Uterus (tissue), 4 donors: ENCODE results near the gene ESPNL. TPM values are rescaled to one million over a fixed set of nuclear protein-coding genes. Genes with fewer than 3 reads are reported as not detected.
A peak's percentile ranks its signal among the peaks of the same experiment; 100 is the strongest.

Experiments
- DNase-seq, 2 donors: peaks; one replicate each; pipeline ENCODE4 v3.0.0-alpha.2; 2019 to 2020
- H3K27ac ChIP-seq, 2 donors: fragments of 200-600 bp; sonication (generic); 1 replicate in 1 of 2; 2 replicates in 1 of 2; pipeline ENCODE4 v1.5.1; 2016 to 2018
- H3K27me3 ChIP-seq, 2 donors: fragments of 200-600 bp; sonication (generic); one replicate each; pipeline ENCODE4 v1.5.1; 2018 to 2019; ENCODE audit warnings: control low read depth in 1 of 2
- H3K36me3 ChIP-seq, 2 donors: fragments of 200-600 bp; sonication (generic); one replicate each; pipeline ENCODE4 v1.5.1; 2019; ENCODE audit warnings: control low read depth in 1 of 2
- H3K4me1 ChIP-seq, 2 donors: fragments of 200-600 bp; sonication (generic); one replicate each; pipeline ENCODE4 v1.5.1; 2018 to 2019; ENCODE audit warnings: control low read depth in 1 of 2
- H3K4me3 ChIP-seq, 2 donors: fragments of 200-600 bp; sonication (generic); 1 replicate in 1 of 2; 2 replicates in 1 of 2; pipeline ENCODE4 v1.5.1; 2018 to 2019; ENCODE audit warnings: mild to moderate bottlenecking in 1 of 2
- H3K9me3 ChIP-seq, 2 donors: fragments of 200-600 bp; sonication (generic); one replicate each; pipeline ENCODE4 v1.5.1; 2019; ENCODE audit warnings: control low read depth in 1 of 2
- POLR2A ChIP-seq, 2 donors: fragments of 450-650 bp; IDR thresholded peaks; one replicate each; pipeline ENCODE4 v1.6.1; 2016; ENCODE audit warnings: antibody characterized with exemption in 2 of 2, mild to moderate bottlenecking in 1 of 2, moderate library complexity in 1 of 2
- intact Hi-C: fragments of 100-400 bp; cut with DNase I; formaldehyde crosslinking; loops from one replicate; pipeline ENCODE4 v1.15.1; 2023; ENCODE audit warnings: low total_unique reads
- total RNA-seq, 4 donors: library from RNA; depleted of rRNA in 3 of 4; stranded (reverse); fragments of >200 nt in 3 of 4; gene quantifications; one replicate each; pipeline versions ENCODE4 v1.1.0 to v1.2.4, GENCODE V29; 2014 to 2023
- TF ChIP-seq, protein P1 (sequence below), 4 experiments: fragments of 200-600 bp in 2 of 4; fragments of 450-650 bp in 2 of 4; sonication (generic) in 2 of 4; IDR thresholded peaks; one replicate each; pipeline ENCODE4 v1.5.1; 2016 to 2019; ENCODE audit warnings: antibody characterized with exemption in 4 of 4, mild to moderate bottlenecking in 2 of 4, moderate library complexity in 1 of 4
- donor health status: DM: yes; HTN: yes; CAD: no.

ESPNL gene
- total RNA-seq, 4 donors from 2014 or later: 0.34 to 7.7 TPM; not detected in 2

GRCh38 chr2:238150686-238151085 lies 50.5 kb downstream of the ESPNL start:
- no peak for DNase-seq
- no peaks in the 10 kb centered on the region for H3K36me3 ChIP-seq
- H3K4me1 ChIP-seq: no peaks in the 10 kb centered on the region
- no peak overlapping the region for H3K27ac ChIP-seq
- H3K4me3 ChIP-seq: no peak overlapping the region
- H3K9me3 ChIP-seq: no peaks in the 10 kb centered on the region
- TF ChIP-seq, protein P1, sequence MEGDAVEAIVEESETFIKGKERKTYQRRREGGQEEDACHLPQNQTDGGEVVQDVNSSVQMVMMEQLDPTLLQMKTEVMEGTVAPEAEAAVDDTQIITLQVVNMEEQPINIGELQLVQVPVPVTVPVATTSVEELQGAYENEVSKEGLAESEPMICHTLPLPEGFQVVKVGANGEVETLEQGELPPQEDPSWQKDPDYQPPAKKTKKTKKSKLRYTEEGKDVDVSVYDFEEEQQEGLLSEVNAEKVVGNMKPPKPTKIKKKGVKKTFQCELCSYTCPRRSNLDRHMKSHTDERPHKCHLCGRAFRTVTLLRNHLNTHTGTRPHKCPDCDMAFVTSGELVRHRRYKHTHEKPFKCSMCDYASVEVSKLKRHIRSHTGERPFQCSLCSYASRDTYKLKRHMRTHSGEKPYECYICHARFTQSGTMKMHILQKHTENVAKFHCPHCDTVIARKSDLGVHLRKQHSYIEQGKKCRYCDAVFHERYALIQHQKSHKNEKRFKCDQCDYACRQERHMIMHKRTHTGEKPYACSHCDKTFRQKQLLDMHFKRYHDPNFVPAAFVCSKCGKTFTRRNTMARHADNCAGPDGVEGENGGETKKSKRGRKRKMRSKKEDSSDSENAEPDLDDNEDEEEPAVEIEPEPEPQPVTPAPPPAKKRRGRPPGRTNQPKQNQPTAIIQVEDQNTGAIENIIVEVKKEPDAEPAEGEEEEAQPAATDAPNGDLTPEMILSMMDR (IDR thresholded peaks at IDR 0.05): no peak
- no peak for TF ChIP-seq POLR2A (IDR thresholded peaks at IDR 0.05)
- intact Hi-C loops: no loop called here
- H3K27me3 ChIP-seq: no peaks in the 10 kb centered on the region

- no peaks in the 10 kb centered on the region for H3K36me3 ChIP-seq
- no peak for DNase-seq
- H3K4me1 ChIP-seq: no peaks in the 10 kb centered on the region
- intact Hi-C loops: no loop called here
- no peaks in the 10 kb centered on the region for H3K27me3 ChIP-seq
- H3K9me3 ChIP-seq: no peaks in the 10 kb centered on the region
- H3K4me3 ChIP-seq: no peak overlapping the region
- TF ChIP-seq, protein P1 (IDR thresholded peaks at IDR 0.05): no peak
- TF ChIP-seq POLR2A (IDR thresholded peaks at IDR 0.05): no peak
- no peak overlapping the region for H3K27ac ChIP-seq
Measured at GRCh38 chr2:238151205-238151604, 51.1 kb downstream of the ESPNL start.

DNA sequence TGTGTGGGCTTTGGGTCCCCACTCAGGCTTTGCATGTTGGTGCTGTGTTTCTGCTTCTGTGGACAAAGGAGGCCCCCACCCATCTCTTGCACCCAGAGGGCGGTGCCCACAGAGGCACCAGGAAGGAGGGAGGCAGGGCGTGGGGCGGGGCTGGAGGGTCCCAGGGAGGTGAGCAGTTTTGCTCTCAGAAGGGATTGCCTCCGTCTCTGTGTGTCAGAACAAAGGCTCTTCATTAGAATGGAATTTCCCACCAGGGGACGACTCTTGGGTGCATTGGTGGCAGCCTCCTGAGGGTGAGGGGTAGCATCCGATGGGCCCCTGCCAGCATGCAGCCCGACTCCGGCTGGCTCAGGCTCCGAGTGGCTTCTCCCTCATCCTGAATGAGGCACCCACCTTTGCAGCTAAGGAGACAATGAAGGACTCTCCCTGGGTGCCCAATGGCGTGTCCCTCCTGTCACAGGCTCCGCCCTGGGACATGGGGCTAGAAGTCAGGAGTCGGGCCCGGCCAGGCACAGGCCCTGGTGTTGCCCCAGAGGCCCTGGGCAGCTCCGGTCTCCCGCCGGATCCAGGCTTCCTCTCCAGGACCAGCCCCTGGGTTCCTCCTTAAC lies 51.6 kb downstream of the ESPNL start:
- no peak for DNase-seq
- TF ChIP-seq, protein P1 (IDR thresholded peaks at IDR 0.05): no peak
- TF ChIP-seq POLR2A (IDR thresholded peaks at IDR 0.05): no peak
- Histone ChIP-seq H3K4me3 (no peak overlapping the region), H3K4me1 (no peaks in the 10 kb centered on the region), H3K27ac (no peak overlapping the region), H3K27me3 (no peaks in the 10 kb centered on the region), H3K36me3 (no peaks in the 10 kb centered on the region), H3K9me3 (no peaks in the 10 kb centered on the region)
- intact Hi-C loops: no loop called here

- Histone ChIP-seq H3K27me3 (no peaks in the 10 kb centered on the region), H3K27ac (no peak overlapping the region), H3K4me3 (no peak overlapping the region), H3K36me3 (no peaks in the 10 kb centered on the region), H3K9me3 (no peaks in the 10 kb centered on the region), H3K4me1 (no peaks in the 10 kb centered on the region)
- no peak for DNase-seq
- intact Hi-C loops: no loop called here
- no peak for TF ChIP-seq POLR2A (IDR thresholded peaks at IDR 0.05)
- TF ChIP-seq, protein P1 (IDR thresholded peaks at IDR 0.05): no peak
Measured at GRCh38 chr2:238152771-238153688, 52.9 kb downstream of the ESPNL start.

GRCh38 chr2:238154570-238154969 lies 54.4 kb downstream of the ESPNL start:
- Histone ChIP-seq H3K4me3 (no peak overlapping the region), H3K27me3 (no peaks in the 10 kb centered on the region), H3K27ac (peak overlapping the region in 1 of 2 donors; percentile 34), H3K4me1 (peaks cover 0 to 4% of the 10 kb centered on the region in 2 donors), H3K9me3 (no peaks in the 10 kb centered on the region), H3K36me3 (no peaks in the 10 kb centered on the region)
- TF ChIP-seq POLR2A (IDR thresholded peaks at IDR 0.05): no peak
- TF ChIP-seq, protein P1 (IDR thresholded peaks at IDR 0.05): no peak
- no peak for DNase-seq
- intact Hi-C loops: no loop called here
